Measurements from ENCODE around the gene APEX1.

Gene APEX1

DNA sequence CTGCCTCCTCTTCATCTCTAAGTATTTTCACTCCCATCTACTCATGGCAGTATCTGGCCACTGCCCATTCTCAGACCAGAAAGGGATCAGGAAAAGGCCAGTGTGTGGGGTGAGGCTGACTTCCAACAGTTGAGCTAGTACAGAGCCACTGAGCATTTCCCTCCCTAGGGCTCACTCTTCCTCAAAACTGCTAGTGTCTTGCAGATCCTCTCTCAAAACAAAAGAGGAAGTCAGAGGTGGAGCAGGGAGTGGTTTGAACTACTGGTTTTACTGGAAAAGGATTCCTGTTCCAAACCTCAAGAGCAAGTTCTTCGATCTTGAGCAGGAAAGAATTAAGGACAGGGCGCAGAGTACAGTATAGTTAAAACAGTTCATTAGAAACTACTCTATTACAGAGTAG, 38.6 kb downstream of the APEX1 start:
- ChIA-PET CTCF (interaction anchor here (1.1 to 1.4 kb wide), 2 partner anchors 78 to 151 kb away, joined by 3 to 4 read pairs; no protein-coding TSS in a partner anchor), POLR2A (no interaction called here)
- TF ChIP-seq, protein P1, sequence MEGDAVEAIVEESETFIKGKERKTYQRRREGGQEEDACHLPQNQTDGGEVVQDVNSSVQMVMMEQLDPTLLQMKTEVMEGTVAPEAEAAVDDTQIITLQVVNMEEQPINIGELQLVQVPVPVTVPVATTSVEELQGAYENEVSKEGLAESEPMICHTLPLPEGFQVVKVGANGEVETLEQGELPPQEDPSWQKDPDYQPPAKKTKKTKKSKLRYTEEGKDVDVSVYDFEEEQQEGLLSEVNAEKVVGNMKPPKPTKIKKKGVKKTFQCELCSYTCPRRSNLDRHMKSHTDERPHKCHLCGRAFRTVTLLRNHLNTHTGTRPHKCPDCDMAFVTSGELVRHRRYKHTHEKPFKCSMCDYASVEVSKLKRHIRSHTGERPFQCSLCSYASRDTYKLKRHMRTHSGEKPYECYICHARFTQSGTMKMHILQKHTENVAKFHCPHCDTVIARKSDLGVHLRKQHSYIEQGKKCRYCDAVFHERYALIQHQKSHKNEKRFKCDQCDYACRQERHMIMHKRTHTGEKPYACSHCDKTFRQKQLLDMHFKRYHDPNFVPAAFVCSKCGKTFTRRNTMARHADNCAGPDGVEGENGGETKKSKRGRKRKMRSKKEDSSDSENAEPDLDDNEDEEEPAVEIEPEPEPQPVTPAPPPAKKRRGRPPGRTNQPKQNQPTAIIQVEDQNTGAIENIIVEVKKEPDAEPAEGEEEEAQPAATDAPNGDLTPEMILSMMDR (IDR thresholded peaks at IDR 0.05; ENCODE audit: control extremely low read depth, extremely low read depth, low read depth, missing control alignments) = no peak
- DNase-seq (ENCODE audit: extremely low spot score) = no peak

DNA sequence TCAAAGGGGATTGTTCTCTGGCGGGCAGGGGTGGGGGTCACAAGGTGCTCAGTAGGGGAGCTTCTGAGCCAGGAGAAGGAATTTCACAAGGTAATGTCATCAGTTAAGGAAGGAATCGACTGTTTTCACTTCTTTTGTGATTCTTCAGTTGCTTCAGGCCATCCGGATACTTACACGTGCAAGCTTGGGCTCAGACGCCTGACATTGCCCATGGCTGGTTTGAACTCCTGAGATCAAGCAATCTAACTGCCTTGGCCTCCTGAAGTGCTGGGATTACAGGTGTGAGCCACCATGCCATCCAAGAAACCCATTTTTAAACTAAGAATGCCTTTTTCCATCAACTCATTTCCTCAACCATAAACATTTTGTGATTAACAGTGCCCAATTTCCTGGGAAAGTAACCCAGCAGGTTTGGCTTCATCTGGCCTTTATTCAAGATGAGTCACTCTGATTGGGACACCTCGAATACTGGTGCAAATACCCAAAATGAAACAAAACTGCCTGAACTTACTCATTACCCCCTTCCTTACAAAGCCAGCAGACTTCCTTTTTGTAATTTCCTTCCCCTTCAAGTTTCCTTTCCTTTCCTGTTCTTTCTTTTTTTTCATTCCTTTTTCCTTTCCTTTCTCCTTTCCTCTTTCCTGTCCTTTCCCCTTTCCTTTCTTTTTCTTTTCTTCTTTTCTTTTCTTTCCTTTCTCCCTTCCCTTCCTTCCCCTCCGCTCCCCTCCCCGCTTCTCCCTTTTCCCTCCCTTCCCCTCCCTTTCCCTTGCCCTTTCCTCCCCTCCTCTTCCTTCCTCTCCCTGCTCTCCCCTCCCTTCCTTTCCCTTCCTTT, 40.1 kb downstream of the APEX1 start:
- POLR2A ChIA-PET = no interaction called here

DNA sequence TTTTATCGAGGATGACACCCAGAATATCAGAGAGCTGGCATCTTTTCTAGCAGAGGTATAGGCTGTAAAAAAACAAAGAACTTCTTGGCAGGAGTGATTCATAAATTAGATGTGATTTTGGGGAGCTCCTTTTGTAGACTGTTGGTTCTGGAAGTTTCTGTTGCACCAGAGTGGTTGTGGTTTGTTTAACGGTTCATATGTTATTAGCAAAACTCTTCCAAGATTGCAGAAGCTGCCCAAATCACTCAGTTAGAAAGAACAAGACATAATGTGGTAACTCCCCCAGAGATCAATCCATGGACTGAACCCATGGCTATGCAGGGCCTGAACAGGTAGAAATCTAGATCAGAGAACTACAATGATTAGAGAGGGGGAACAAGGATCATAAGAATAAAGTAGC, 43.6 kb downstream of the APEX1 start:
- no peak for DNase-seq (ENCODE audit: extremely low spot score)
- POLR2A ChIA-PET = no interaction called here
- CTCF ChIA-PET = no interaction called here
- TF ChIP-seq, protein P1 (IDR thresholded peaks at IDR 0.05; ENCODE audit: control extremely low read depth, extremely low read depth, low read depth, missing control alignments) = no peak

More for the DNA sequence above, 40.1 kb downstream of the APEX1 start:
- TF ChIP-seq, protein P1 (IDR thresholded peaks at IDR 0.05; ENCODE audit: control extremely low read depth, extremely low read depth, low read depth, missing control alignments) = no peak
- CTCF ChIA-PET = no interaction called here
- DNase-seq (ENCODE audit: extremely low spot score) = no peak

DNA sequence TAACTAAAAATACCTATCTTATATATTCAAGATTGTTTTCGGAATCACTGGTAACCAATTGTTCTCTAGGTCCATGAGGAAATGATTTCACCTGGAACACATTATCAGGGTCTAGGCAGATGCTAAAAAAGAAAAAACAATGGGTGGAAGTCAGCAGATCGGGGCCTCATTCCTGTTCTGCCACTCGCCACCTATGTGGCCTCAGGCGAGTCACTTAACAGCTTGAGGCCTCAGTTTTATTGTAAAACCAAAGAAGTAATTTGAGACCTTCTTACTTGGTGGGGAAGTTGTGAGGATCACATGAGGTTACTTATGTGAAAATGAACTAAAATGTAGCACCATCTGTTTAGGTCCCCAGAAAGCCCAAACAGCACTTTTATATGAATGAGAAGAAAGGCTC, 44.1 kb downstream of the APEX1 start:
- TF ChIP-seq, protein P1 (IDR thresholded peaks at IDR 0.05; ENCODE audit: control extremely low read depth, extremely low read depth, low read depth, missing control alignments) = no peak
- ChIA-PET POLR2A (no interaction called here), CTCF (no interaction called here)
- no peak for DNase-seq (ENCODE audit: extremely low spot score)

DNA sequence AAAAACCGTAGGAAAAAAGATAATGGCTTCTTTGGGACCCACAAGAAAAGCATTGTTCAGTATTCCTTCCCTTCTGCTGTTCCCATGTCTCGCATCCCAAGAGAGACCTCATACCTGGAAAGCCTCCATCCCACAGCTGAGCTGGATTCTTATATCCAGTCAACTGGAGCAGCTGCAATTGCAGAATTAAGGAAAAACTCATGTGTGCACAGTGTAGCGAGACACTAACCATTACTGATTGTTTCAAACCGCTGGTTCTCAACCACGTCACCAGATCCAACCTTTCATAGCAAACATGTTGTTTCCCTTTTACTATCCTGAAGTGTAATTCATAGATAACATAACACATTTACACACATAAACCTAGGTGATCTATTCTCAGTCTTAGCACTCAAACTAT, 44.9 kb downstream of the APEX1 start:
- TF ChIP-seq, protein P1 (IDR thresholded peaks at IDR 0.05; ENCODE audit: control extremely low read depth, extremely low read depth, low read depth, missing control alignments) = no peak
- DNase-seq (ENCODE audit: extremely low spot score) = no peak
- ChIA-PET CTCF (interaction anchor here (0.9 kb wide), 1 partner anchor 11 kb away, joined by 3 read pairs; no protein-coding TSS in a partner anchor), POLR2A (no interaction called here)

DNA sequence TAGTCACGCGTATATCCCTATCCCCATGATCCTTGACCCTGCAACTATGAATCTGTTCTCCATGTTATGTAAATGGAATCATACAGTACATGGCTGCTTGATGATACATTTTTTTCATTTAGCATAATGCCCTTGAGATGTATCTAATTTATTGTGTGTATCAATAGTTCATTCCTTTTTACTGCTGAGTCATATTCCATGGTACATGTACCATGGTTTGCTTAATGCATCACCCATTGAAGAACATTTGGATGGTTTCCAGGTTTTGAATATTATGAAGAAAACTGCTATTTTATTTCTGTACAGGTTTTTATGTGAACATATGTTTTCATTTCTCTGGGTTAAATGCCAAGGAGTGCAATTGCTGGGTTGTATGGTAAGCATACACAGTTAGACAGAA, 46.3 kb downstream of the APEX1 start:
- DNase-seq (ENCODE audit: extremely low spot score) = no peak
- ChIA-PET POLR2A (no interaction called here), CTCF (no interaction called here)
- TF ChIP-seq, protein P1 (IDR thresholded peaks at IDR 0.05; ENCODE audit: control extremely low read depth, extremely low read depth, low read depth, missing control alignments) = no peak
